ENCODE results near the gene UCN3. TPM values are rescaled to one million over a fixed set of nuclear protein-coding genes. Genes with fewer than 3 reads are reported as not detected.

The UCN3 gene
- total RNA-seq, 1 donor from 2014 or later = 1.2 TPM

DNA sequence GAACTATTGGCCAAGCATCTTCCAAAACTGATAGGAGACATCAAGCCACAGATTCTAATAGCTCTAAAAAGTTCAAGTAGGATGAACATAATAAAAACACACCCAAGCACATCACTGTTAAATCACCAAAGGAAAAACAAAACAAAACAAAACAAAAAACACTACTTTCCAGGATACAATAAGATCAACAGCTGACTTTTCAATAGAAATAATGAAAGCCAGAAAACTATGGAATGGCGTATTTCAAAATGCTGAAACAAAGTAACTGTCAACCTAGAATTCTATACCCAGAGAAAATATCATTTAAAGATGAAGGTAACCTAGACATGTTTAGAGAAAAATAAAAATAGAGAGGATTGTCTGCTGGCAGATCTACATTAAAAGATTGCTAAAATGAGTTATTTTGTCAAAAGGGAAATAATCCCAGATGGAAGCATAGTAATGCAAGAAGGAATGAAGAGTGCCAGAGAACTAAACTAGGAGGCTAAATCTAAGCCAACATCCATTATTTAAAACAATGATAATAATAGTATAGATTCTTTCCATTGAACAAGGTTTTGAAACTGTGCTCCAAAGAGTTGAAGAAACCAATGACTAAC, 25.9 kb downstream of the UCN3 start:
- TF ChIP-seq, protein P1, sequence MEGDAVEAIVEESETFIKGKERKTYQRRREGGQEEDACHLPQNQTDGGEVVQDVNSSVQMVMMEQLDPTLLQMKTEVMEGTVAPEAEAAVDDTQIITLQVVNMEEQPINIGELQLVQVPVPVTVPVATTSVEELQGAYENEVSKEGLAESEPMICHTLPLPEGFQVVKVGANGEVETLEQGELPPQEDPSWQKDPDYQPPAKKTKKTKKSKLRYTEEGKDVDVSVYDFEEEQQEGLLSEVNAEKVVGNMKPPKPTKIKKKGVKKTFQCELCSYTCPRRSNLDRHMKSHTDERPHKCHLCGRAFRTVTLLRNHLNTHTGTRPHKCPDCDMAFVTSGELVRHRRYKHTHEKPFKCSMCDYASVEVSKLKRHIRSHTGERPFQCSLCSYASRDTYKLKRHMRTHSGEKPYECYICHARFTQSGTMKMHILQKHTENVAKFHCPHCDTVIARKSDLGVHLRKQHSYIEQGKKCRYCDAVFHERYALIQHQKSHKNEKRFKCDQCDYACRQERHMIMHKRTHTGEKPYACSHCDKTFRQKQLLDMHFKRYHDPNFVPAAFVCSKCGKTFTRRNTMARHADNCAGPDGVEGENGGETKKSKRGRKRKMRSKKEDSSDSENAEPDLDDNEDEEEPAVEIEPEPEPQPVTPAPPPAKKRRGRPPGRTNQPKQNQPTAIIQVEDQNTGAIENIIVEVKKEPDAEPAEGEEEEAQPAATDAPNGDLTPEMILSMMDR (conservative IDR thresholded peaks at IDR 0.05) = no peak
- Mint-ChIP-seq H3K4me3 (no peak overlapping the region), H3K9me3 (peaks cover 18% of the 10 kb centered on the region)

GRCh38 chr10:5391790-5392189, 27.0 kb downstream of the UCN3 start:
- H3K27me3 Mint-ChIP-seq = no peaks in the 10 kb centered on the region
- peaks cover 18% of the 10 kb centered on the region for H3K9me3 Mint-ChIP-seq
- no peak overlapping the region for H3K27ac Mint-ChIP-seq
- DNase-seq (ENCODE audit: extremely low spot score, unreplicated experiment) = no peak
- H3K4me3 Mint-ChIP-seq = no peak overlapping the region
- TF ChIP-seq, protein P1 (conservative IDR thresholded peaks at IDR 0.05) = no peak
- no peaks in the 10 kb centered on the region for H3K4me1 Mint-ChIP-seq (ENCODE audit: unreplicated experiment)
- peaks cover 4% of the 10 kb centered on the region for H3K36me3 Mint-ChIP-seq

More for the DNA sequence above, 25.9 kb downstream of the UCN3 start:
- H3K36me3 Mint-ChIP-seq = peaks cover 4% of the 10 kb centered on the region
- H3K4me1 Mint-ChIP-seq (ENCODE audit: unreplicated experiment) = no peaks in the 10 kb centered on the region
- DNase-seq (ENCODE audit: extremely low spot score, unreplicated experiment) = no peak
- H3K27me3 Mint-ChIP-seq = no peaks in the 10 kb centered on the region
- H3K27ac Mint-ChIP-seq = no peak overlapping the region

DNA sequence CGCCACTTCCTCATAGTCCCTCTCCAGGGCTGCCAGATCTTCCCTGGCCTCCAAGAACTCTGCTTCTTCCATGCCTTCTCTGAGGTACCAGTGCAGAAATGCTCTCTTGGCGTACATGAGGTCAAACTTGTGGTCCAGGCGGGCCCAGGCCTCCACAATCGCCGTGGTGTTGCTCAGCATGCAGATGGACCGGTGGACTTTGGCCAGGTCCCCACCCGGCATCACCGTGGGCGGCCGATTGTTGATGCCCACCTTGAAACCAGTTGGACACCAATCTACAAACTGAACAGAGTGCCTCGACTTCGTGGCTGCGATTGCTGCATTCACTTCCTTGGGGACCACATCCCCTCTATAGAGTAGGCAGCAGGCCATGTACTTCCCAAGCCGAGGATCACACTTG, 28.8 kb downstream of the UCN3 start:
- no peak for DNase-seq (ENCODE audit: extremely low spot score, unreplicated experiment)
- TF ChIP-seq, protein P1 (conservative IDR thresholded peaks at IDR 0.05) = no peak
- H3K36me3 Mint-ChIP-seq = peaks cover 4% of the 10 kb centered on the region
- H3K27ac Mint-ChIP-seq = no peak overlapping the region
- H3K27me3 Mint-ChIP-seq = peaks cover 6% of the 10 kb centered on the region
- peaks cover 14% of the 10 kb centered on the region for H3K9me3 Mint-ChIP-seq
- no peak overlapping the region for H3K4me3 Mint-ChIP-seq
- no peaks in the 10 kb centered on the region for H3K4me1 Mint-ChIP-seq (ENCODE audit: unreplicated experiment)

- H3K36me3 Mint-ChIP-seq = peaks cover 4% of the 10 kb centered on the region
- TF ChIP-seq, protein P1 (conservative IDR thresholded peaks at IDR 0.05) = no peak
- H3K27me3 Mint-ChIP-seq = peaks cover 6% of the 10 kb centered on the region
- no peak overlapping the region for H3K27ac Mint-ChIP-seq
- peaks cover 14% of the 10 kb centered on the region for H3K9me3 Mint-ChIP-seq
- H3K4me1 Mint-ChIP-seq (ENCODE audit: unreplicated experiment) = no peaks in the 10 kb centered on the region
- no peak overlapping the region for H3K4me3 Mint-ChIP-seq
- DNase-seq (ENCODE audit: extremely low spot score, unreplicated experiment) = no peak
Measured at GRCh38 chr10:5395168-5395567, 30.4 kb downstream of the UCN3 start.

DNA sequence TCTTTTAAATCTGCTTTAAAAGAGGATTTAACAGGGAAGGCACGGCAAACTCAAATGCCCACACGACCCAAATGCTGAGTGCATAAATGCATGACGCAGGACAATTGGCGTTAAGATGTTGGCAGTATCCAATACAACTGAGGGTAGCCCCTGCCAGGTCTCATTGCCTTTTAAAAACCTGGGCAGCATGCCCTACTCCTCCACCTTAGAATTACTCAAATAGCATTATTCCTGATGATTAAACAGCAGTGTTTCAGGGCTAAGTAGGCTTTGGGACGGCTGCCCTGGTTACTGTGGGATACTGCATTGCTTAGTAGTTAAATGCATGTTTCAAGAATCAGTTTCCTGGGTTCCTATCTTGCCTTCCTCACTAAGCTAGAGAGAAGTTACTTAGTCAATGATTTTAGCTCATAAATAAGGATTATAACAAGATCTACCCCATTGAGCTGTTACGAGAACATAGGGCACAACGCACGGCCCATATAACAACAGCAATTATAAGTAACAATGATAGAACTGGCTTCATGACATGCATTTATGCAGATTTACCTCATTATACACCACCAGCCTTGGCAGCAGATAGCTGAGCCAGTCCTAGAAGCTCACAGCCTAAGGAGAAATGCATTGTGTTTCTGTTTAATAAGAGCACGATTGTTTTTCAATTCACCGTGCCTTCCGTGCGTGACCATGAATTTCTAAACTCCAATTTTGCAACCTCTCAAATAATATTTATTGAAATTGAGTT, 32.0 kb downstream of the UCN3 start:
- Mint-ChIP-seq H3K36me3 (no peaks in the 10 kb centered on the region), H3K4me1 (ENCODE audit: unreplicated experiment) (no peaks in the 10 kb centered on the region), H3K4me3 (no peak overlapping the region), H3K27ac (no peak overlapping the region), H3K9me3 (peaks cover 2% of the 10 kb centered on the region), H3K27me3 (peaks cover 6% of the 10 kb centered on the region)
- TF ChIP-seq, protein P1 (conservative IDR thresholded peaks at IDR 0.05) = no peak
- DNase-seq (ENCODE audit: extremely low spot score, unreplicated experiment) = no peak

Data from type B pancreatic cell (in vitro differentiated cells).